Kidney (tissue), 14 donors: ENCODE results near the gene NDUFA13. TPM values are rescaled to one million over a fixed set of nuclear protein-coding genes. Genes with fewer than 3 reads are reported as not detected.

Experiments
- DNase-seq, 5 donors: peaks; one replicate each; pipeline ENCODE4 v3.0.0-alpha.2; 2013 to 2020
- FAIRE-seq: peaks from 2 replicates; lab custom pipeline; 2012; peaks lifted over from hg19 to GRCh38; lab: Jason Lieb, UNC
- H3K27ac ChIP-seq, 2 donors: one replicate each; pipeline ENCODE4 v1.7.0; 2013; ENCODE audit warnings: low read depth in 2 of 2, low read length in 2 of 2, inconsistent platforms in 1 of 2
- H3K27me3 ChIP-seq: one replicate; pipeline ENCODE4 v1.7.1; 2013; ENCODE audit warnings: low read length, inconsistent platforms; ENCODE audit not compliant: control insufficient read depth, insufficient read depth
- H3K36me3 ChIP-seq, 3 donors: one replicate each; pipeline versions ENCODE4 v1.7.0 to v1.7.1; 2013; ENCODE audit warnings: low read length in 3 of 3, control low read depth in 1 of 3, inconsistent platforms in 1 of 3; ENCODE audit not compliant: insufficient read depth in 3 of 3, control insufficient read depth in 2 of 3
- H3K4me1 ChIP-seq, 3 donors: one replicate each; pipeline versions ENCODE4 v1.7.0 to v1.7.1; 2013; ENCODE audit warnings: low read length in 3 of 3, inconsistent platforms in 1 of 3, low read depth in 1 of 3; ENCODE audit not compliant: control insufficient read depth in 2 of 3, insufficient read depth in 2 of 3
- H3K4me3 ChIP-seq, 3 donors: one replicate each; pipeline versions ENCODE4 v1.7.0 to v1.8.1; 2013; ENCODE audit warnings: low read length in 3 of 3, control low read depth in 1 of 3, inconsistent platforms in 1 of 3
- H3K9ac ChIP-seq, 3 donors: one replicate each; pipeline versions ENCODE4 v1.7.0 to v1.7.1; 2013; ENCODE audit warnings: low read length in 3 of 3, control low read depth in 1 of 3, inconsistent platforms in 1 of 3
- H3K9me3 ChIP-seq, 3 donors: one replicate each; pipeline versions ENCODE4 v1.7.0 to v1.7.1; 2013; ENCODE audit warnings: low read length in 3 of 3, control low read depth in 1 of 3, inconsistent platforms in 1 of 3; ENCODE audit not compliant: control insufficient read depth in 2 of 3, insufficient read depth in 1 of 3
- CTCF ChIP-seq: IDR thresholded peaks from 3 replicates; pipeline ENCODE4 v1.5.1; 2012; ENCODE audit warnings: mild to moderate bottlenecking, moderate library complexity, borderline replicate concordance; ENCODE audit not compliant: insufficient read depth; ENCODE audit errors: extremely low read depth
- intact Hi-C: fragments of 100-400 bp; cut with DNase I; formaldehyde crosslinking; loops from one replicate; pipeline ENCODE4 v1.11.1; 2022
- polyA plus RNA-seq: library from polyadenylated mRNA; stranded (reverse); fragments of 350-450 nt; fragmentation: Illumina TruSeq; extraction: RNeasy Lipid Tissue Mini Kit (QIAGEN cat#74804); gene quantifications from one replicate; pipeline ENCODE4 v1.2.3, GENCODE V29; 2014; ENCODE audit warnings: low read depth, low replicate concordance; ENCODE audit not compliant: insufficient read depth
- total RNA-seq: library from RNA; stranded (reverse); fragmentation: NEBNext Ultra II Directional; extraction: Animal tissue kit (Norgen Biotek cat#: 25700); gene quantifications from one replicate; pipeline ENCODE4 v1.2.1, GENCODE V29; 2021
- donor health status: control.
- donor health status: control.
- donor health status: control.
- donor health status: control.
- donor health status: control.
- donor health status: DM: yes; HTN: yes; CAD: no.
- donor health status: Normal renal cell carcinoma (clear cell type).

Gene NDUFA13
- total and polyA plus RNA-seq, 2 donors from 2014 or later: 328 to 627 TPM

DNA sequence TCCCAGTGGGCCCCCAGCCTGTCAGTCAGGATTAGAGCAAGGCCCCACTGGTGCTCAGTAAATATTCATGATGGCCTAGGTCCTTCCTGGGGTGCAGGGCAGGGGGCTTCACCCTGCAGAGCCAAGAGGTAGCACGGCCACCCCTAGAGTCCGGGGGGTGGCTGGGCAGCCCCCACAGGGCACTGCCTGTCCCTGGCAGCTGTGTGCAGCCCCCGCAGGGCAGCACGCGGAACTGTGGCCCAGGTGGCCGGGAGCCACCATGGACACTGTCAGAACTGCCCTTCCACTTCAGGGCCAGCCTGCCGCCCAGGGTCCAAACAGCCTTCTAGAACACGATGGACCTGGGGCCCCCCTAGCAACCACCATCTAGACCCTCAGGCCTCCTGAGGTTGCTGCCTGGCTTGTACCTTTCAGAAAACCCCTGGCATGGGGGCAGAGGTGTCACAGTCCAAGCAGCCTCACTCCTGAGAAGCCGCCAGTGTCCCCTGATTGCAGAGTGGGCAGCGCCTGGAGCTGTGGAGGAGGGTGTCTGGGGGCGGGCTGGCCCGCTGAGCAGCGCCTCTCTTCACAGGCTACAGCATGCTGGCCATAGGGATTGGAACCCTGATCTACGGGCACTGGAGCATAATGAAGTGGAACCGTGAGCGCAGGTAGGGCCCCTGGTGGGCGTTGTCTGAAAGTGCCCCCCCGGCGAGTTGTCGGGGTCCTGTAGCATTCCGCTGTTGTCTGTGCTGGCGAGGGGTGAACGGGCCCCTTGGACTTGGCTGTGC, 9.8 kb downstream of the NDUFA13 start:
- peak in 2 of 5 donors; percentile 44 to 50 for DNase-seq
- no peak for TF ChIP-seq CTCF
- Histone ChIP-seq H3K9ac (no peak overlapping the region), H3K4me1 (no peaks in the 10 kb centered on the region), H3K4me3 (no peak overlapping the region), H3K27ac (no peak overlapping the region), H3K36me3 (peaks cover 0 to 5% (median 3%) of the 10 kb centered on the region in 3 donors), H3K9me3 (no peaks in the 10 kb centered on the region), H3K27me3 (no peaks in the 10 kb centered on the region)
- no peak for FAIRE-seq
- intact Hi-C loops: no loop called here

DNA sequence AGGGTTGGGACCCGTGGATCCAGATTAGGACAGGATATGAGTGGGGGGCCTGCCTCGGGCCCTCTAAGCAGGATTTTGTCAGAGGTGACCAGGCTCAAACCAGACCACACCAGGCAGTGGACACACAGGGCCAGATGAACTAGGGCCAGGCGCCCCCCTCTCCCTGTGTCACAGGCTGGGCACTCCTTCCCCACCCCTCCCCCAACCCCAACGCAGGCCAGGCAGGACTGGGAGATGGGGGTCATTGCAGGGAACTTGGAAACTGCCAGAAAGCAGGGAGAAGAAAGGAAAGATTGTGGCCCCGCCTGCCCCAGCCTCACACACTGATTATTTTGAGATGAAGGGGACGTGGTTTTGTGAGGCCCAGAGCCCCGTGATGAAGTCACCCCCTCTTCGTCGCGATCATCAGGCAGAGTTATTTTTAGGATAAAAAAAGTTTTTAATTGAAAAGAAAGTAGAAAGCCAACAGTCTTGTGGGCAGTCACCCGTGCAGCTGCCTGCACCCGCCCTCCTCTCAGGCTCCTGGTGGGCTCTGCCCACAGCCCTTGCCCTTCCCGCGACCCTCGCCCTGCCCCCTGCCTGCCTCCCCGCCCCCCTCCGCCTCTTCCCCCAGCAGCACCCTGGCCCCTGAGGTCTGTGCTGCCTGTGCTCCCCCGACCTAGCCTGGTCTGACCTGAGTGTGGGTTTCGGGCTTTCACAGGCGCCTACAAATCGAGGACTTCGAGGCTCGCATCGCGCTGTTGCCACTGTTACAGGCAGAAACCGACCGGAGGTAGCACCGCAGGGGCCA, 10.8 kb downstream of the NDUFA13 start:
- Histone ChIP-seq H3K27ac (no peak overlapping the region), H3K9ac (no peak overlapping the region), H3K27me3 (no peaks in the 10 kb centered on the region), H3K4me3 (no peak overlapping the region), H3K9me3 (no peaks in the 10 kb centered on the region), H3K4me1 (no peaks in the 10 kb centered on the region), H3K36me3 (peaks cover 0 to 5% (median 3%) of the 10 kb centered on the region in 3 donors)
- no peak for DNase-seq
- no peak for FAIRE-seq
- no peak for TF ChIP-seq CTCF
- intact Hi-C loops: no loop called here

- DNase-seq (no peak), FAIRE-seq (no peak)
- no peak overlapping the region for H3K9ac ChIP-seq
- peaks cover 0 to 2% (median 0%) of the 10 kb centered on the region in 3 donors for H3K4me1 ChIP-seq
- no peak for TF ChIP-seq CTCF
- intact Hi-C loops: no loop called here
- H3K27ac ChIP-seq: no peak overlapping the region
- no peaks in the 10 kb centered on the region for H3K9me3 ChIP-seq
- H3K4me3 ChIP-seq: no peak overlapping the region
- peaks cover 0 to 5% (median 3%) of the 10 kb centered on the region in 3 donors for H3K36me3 ChIP-seq
- H3K27me3 ChIP-seq: no peaks in the 10 kb centered on the region
These were observed 11.3 kb downstream of the NDUFA13 start for GRCh38 chr19:19527371-19527656.
